DND-41 (cell line): ENCODE data around the gene CDH23.

Source experiments
- ATAC-seq: fragments of 200-7000 bp; cut with Tn5 transposase; 3 replicates; pipeline ENCODE4 v1.9.1; 2021; ENCODE audit warnings: low read depth; ENCODE audit not compliant: insufficient read depth
- DNase-seq: peaks from one replicate; pipeline ENCODE4 v3.0.0-alpha.2; 2020
- H2AFZ ChIP-seq: 2 replicates; pipeline ENCODE4 v1.6.0; 2012; ENCODE audit warnings: low read depth, low read length
- H3K27ac ChIP-seq: 2 replicates; pipeline ENCODE4 v1.5.1; 2012; ENCODE audit warnings: low read length, inconsistent platforms
- H3K27me3 ChIP-seq: fragments of 200-600 bp; sonication (generic); 2 replicates; pipeline ENCODE4 v1.6.0; 2012; ENCODE audit warnings: low read length, mild to moderate bottlenecking, inconsistent platforms; ENCODE audit not compliant: insufficient read depth, poor library complexity
- H3K36me3 ChIP-seq: 2 replicates; pipeline ENCODE4 v1.5.1; 2012; ENCODE audit warnings: low read length, inconsistent platforms; ENCODE audit not compliant: insufficient read depth
- H3K4me1 ChIP-seq: 2 replicates; pipeline ENCODE4 v1.5.1; 2012; ENCODE audit warnings: mild to moderate bottlenecking, low read length; ENCODE audit not compliant: insufficient read depth
- H3K4me2 ChIP-seq: 2 replicates; pipeline ENCODE4 v1.6.0; 2012; ENCODE audit warnings: mild to moderate bottlenecking, moderate library complexity, low read length, inconsistent platforms; ENCODE audit not compliant: insufficient read depth
- H3K4me3 ChIP-seq, 2 experiments: fragments of 200-600 bp in 1 of 2; shearing (Covaris generic) in 1 of 2; 2 replicates each; pipeline ENCODE4 v1.5.1; 2012 to 2016; ENCODE audit warnings: inconsistent platforms in 2 of 2, low read length in 2 of 2, mild to moderate bottlenecking in 2 of 2, low read depth in 1 of 2, moderate library complexity in 1 of 2
- H3K79me2 ChIP-seq: 2 replicates; pipeline ENCODE4 v1.6.0; 2012; ENCODE audit warnings: low read length, inconsistent platforms; ENCODE audit not compliant: insufficient read depth
- H3K9ac ChIP-seq: 2 replicates; pipeline ENCODE4 v1.6.0; 2012; ENCODE audit warnings: low read depth, mild to moderate bottlenecking, inconsistent platforms, low read length, moderate library complexity
- H3K9me3 ChIP-seq: 2 replicates; pipeline ENCODE4 v1.5.1; 2012; ENCODE audit warnings: low read length, moderate library complexity, mild to moderate bottlenecking, inconsistent platforms; ENCODE audit not compliant: insufficient read depth, severe bottlenecking
- H4K20me1 ChIP-seq: 2 replicates; pipeline ENCODE4 v1.6.0; 2012; ENCODE audit warnings: low read length; ENCODE audit not compliant: insufficient read depth
- CTCF ChIP-seq: IDR thresholded peaks from 2 replicates; pipeline ENCODE4 v1.5.1; 2012; ENCODE audit warnings: borderline replicate concordance, low read length, moderate library complexity, mild to moderate bottlenecking; ENCODE audit not compliant: poor library complexity, severe bottlenecking; ENCODE audit errors: extremely low read depth
- EZH2 ChIP-seq: IDR thresholded peaks from 3 replicates; pipeline ENCODE4 v1.6.1; 2012; ENCODE audit warnings: borderline replicate concordance, low read depth, mild to moderate bottlenecking, moderate library complexity, low read length, inconsistent platforms; ENCODE audit not compliant: severe bottlenecking

Gene CDH23

DNA sequence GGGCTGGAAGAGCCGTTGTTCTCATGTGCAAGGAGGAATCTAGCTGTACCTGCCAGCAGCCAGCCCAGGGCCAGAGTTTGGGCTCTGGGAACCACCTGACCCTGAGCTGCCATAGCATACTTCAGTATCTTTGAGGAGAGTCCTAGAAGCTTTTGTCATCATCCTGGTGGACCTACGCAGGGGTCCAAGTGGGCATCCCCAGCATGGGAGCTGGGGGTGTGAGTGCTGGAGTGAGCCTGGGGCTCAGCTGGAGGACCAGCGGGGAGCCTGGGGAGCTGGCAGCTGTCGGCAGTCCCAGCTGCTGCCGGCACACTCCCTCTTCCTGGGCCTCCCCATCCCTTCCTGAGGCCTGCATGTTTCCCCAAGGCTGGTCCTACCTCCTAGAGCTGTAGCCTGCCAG, 290.4 kb downstream of the CDH23 start:
- DNase-seq (no peak), ATAC-seq (no peak)
- no peak overlapping the region for H3K27ac ChIP-seq
- H2AFZ ChIP-seq, result no peak overlapping the region
- no peak overlapping the region for H3K4me3 ChIP-seq
- TF ChIP-seq CTCF, result no peak
- no peak for TF ChIP-seq EZH2
- H3K4me1 ChIP-seq, result no peaks in the 10 kb centered on the region
- H3K36me3 ChIP-seq, result no peaks in the 10 kb centered on the region
- no peak overlapping the region for H3K9ac ChIP-seq
- H3K4me2 ChIP-seq, result no peak overlapping the region
- H3K27me3 ChIP-seq, result peaks cover 3% of the 10 kb centered on the region
- no peaks in the 10 kb centered on the region for H3K79me2 ChIP-seq
- H3K9me3 ChIP-seq, result no peaks in the 10 kb centered on the region
- H4K20me1 ChIP-seq, result no peaks in the 10 kb centered on the region

DNA sequence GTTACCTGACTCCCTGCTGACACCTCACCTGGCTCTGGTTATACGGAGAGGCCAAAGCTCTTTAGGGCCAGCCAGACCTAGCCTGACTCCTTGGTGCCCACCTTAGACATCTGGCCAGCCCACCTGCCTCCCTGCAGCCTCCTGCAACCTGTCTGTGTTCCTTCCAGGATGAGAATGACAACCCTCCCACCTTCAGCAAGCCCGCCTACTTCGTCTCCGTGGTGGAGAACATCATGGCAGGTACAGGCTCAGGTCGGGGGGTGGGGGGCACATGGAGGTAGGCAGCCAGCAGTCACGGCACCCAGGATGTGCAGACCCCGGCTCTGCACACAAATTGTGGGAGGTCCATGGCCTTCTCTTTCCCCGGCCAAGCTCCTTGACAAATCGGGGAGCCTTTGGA, 290.8 kb downstream of the CDH23 start:
- no peak for DNase-seq
- TF ChIP-seq EZH2, result no peak
- no peak for TF ChIP-seq CTCF
- no peak overlapping the region for H3K4me2 ChIP-seq
- no peak overlapping the region for H3K27ac ChIP-seq
- H3K9me3 ChIP-seq, result no peaks in the 10 kb centered on the region
- no peak overlapping the region for H3K9ac ChIP-seq
- H4K20me1 ChIP-seq, result no peaks in the 10 kb centered on the region
- no peaks in the 10 kb centered on the region for H3K4me1 ChIP-seq
- H3K27me3 ChIP-seq, result peaks cover 3% of the 10 kb centered on the region
- H2AFZ ChIP-seq, result no peak overlapping the region
- no peaks in the 10 kb centered on the region for H3K36me3 ChIP-seq
- H3K4me3 ChIP-seq, result no peak overlapping the region
- no peak for ATAC-seq
- H3K79me2 ChIP-seq, result no peaks in the 10 kb centered on the region

DNA sequence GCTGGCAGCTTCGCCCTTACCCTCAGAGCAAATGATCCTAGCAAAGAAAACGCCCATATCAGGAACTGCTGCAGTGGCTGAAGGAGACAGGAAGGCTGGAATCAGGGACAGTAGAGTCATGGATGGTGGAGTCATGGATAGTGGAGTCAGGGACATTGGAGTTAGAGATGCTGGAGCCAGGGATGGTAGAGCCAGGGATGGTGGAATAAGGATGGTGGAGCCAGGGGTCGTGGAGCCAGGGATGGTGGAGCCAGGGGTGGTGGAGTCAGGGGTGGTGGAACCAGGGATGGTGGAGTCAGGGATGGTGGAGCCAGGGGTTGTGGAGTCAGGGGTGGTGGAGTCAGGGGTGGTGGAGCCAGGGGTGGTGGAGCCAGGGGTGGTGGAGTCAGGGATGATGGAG, 291.5 kb downstream of the CDH23 start:
- Histone ChIP-seq H3K27ac (no peak overlapping the region), H3K4me1 (no peaks in the 10 kb centered on the region), H3K9me3 (no peaks in the 10 kb centered on the region), H3K9ac (no peak overlapping the region), H4K20me1 (no peaks in the 10 kb centered on the region), H3K36me3 (no peaks in the 10 kb centered on the region), H3K27me3 (peaks cover 2% of the 10 kb centered on the region), H3K4me3 (no peak overlapping the region), H3K4me2 (no peak overlapping the region), H2AFZ (no peak overlapping the region), H3K79me2 (no peaks in the 10 kb centered on the region)
- DNase-seq, result no peak
- no peak for ATAC-seq
- TF ChIP-seq EZH2 (no peak), CTCF (no peak)
